ENCODE results near the gene OIT3. TPM values are rescaled to one million over a fixed set of nuclear protein-coding genes. Genes with fewer than 3 reads are reported as not detected.

The OIT3 gene
- polyA plus RNA-seq, 1 of the 3 experiments (the other 2 are of a cell fraction), result not detected

- Histone ChIP-seq H3F3A (replicated peaks; ENCODE audit: insufficient read depth) (no peaks in the 10 kb centered on the region), H4K20me1 (ENCODE audit: insufficient read depth) (no peaks in the 10 kb centered on the region), H2AFZ (ENCODE audit: low read depth) (no peak overlapping the region), H3K9me2 (no peaks in the 10 kb centered on the region), H3K9ac (no peak overlapping the region), H3K79me2 (ENCODE audit: insufficient read depth) (no peaks in the 10 kb centered on the region), H3K4me3 (ENCODE audit: low read depth in 2 of 2, low read length in 1 of 2) (no peak overlapping the region), H3K36me3 (replicated peaks in 1 of 2; ENCODE audit: control insufficient read depth in 1 of 2, insufficient read depth in 2 of 2, low read length in 1 of 2) (no peaks in the 10 kb centered on the region), H3K27ac (ENCODE audit: low read depth in 2 of 2, low read length in 1 of 2) (no peak overlapping the region), H3K27me3 (ENCODE audit: insufficient read depth) (no peaks in the 10 kb centered on the region; the same call in 1 of the 2 replicates), H3K4me1 (ENCODE audit: control insufficient read depth in 1 of 2, insufficient read depth in 2 of 2, low read depth in 1 of 2, low read length in 1 of 2) (peaks cover 0 to 13% of the 10 kb centered on the region in 2 experiments; a peak in 1 of 4 replicates), H3K4me2 (no peak overlapping the region), H3K9me3 (no peaks in the 10 kb centered on the region)
- CTCF ChIA-PET, result no interaction called here
- no peak for DNase-seq
- TF ChIP-seq TEAD4 (IDR thresholded peaks at IDR 0.05; ENCODE audit: borderline replicate concordance, insufficient read depth) (no peak), MEF2A (IDR thresholded peaks at IDR 0.05; ENCODE audit: borderline replicate concordance, low read depth) (no peak), SMC3 (IDR thresholded peaks at IDR 0.05; ENCODE audit: low read depth, low read length) (no peak), ELF1 (IDR thresholded peaks at IDR 0.05) (no peak), TAF1 (IDR thresholded peaks at IDR 0.05; ENCODE audit: borderline replicate concordance, low read depth, low read length) (no peak), TCF12 (IDR thresholded peaks at IDR 0.05) (no peak), FOXM1 (IDR thresholded peaks at IDR 0.05; ENCODE audit: low read depth) (no peak), YY1 (IDR thresholded peaks at IDR 0.05; ENCODE audit: low read depth) (no peak), RAD21 (IDR thresholded peaks at IDR 0.05; ENCODE audit: low read length) (no peak), USF2 (IDR thresholded peaks at IDR 0.05; ENCODE audit: borderline replicate concordance, low read depth, low read length) (no peak), POLR2AphosphoS5 (IDR thresholded peaks at IDR 0.05; ENCODE audit: low read depth, low read length) (no peak), FOSL2 (IDR thresholded peaks at IDR 0.05; ENCODE audit: borderline replicate concordance, low read depth) (no peak), GABPA (IDR thresholded peaks at IDR 0.05; ENCODE audit: low read depth) (no peak), CHD2 (IDR thresholded peaks at IDR 0.05; ENCODE audit: low read length, partially characterized antibody) (no peak), RFX5 (IDR thresholded peaks at IDR 0.05; ENCODE audit: low read length) (no peak)
- TF ChIP-seq, protein P1, sequence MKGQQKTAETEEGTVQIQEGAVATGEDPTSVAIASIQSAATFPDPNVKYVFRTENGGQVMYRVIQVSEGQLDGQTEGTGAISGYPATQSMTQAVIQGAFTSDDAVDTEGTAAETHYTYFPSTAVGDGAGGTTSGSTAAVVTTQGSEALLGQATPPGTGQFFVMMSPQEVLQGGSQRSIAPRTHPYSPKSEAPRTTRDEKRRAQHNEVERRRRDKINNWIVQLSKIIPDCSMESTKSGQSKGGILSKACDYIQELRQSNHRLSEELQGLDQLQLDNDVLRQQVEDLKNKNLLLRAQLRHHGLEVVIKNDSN (IDR thresholded peaks at IDR 0.05; ENCODE audit: borderline replicate concordance, low read depth), result no peak
- TF ChIP-seq, protein P2, sequence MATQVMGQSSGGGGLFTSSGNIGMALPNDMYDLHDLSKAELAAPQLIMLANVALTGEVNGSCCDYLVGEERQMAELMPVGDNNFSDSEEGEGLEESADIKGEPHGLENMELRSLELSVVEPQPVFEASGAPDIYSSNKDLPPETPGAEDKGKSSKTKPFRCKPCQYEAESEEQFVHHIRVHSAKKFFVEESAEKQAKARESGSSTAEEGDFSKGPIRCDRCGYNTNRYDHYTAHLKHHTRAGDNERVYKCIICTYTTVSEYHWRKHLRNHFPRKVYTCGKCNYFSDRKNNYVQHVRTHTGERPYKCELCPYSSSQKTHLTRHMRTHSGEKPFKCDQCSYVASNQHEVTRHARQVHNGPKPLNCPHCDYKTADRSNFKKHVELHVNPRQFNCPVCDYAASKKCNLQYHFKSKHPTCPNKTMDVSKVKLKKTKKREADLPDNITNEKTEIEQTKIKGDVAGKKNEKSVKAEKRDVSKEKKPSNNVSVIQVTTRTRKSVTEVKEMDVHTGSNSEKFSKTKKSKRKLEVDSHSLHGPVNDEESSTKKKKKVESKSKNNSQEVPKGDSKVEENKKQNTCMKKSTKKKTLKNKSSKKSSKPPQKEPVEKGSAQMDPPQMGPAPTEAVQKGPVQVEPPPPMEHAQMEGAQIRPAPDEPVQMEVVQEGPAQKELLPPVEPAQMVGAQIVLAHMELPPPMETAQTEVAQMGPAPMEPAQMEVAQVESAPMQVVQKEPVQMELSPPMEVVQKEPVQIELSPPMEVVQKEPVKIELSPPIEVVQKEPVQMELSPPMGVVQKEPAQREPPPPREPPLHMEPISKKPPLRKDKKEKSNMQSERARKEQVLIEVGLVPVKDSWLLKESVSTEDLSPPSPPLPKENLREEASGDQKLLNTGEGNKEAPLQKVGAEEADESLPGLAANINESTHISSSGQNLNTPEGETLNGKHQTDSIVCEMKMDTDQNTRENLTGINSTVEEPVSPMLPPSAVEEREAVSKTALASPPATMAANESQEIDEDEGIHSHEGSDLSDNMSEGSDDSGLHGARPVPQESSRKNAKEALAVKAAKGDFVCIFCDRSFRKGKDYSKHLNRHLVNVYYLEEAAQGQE (IDR thresholded peaks at IDR 0.05; ENCODE audit: low read depth, low read length), result no peak
- TF ChIP-seq, protein P3, sequence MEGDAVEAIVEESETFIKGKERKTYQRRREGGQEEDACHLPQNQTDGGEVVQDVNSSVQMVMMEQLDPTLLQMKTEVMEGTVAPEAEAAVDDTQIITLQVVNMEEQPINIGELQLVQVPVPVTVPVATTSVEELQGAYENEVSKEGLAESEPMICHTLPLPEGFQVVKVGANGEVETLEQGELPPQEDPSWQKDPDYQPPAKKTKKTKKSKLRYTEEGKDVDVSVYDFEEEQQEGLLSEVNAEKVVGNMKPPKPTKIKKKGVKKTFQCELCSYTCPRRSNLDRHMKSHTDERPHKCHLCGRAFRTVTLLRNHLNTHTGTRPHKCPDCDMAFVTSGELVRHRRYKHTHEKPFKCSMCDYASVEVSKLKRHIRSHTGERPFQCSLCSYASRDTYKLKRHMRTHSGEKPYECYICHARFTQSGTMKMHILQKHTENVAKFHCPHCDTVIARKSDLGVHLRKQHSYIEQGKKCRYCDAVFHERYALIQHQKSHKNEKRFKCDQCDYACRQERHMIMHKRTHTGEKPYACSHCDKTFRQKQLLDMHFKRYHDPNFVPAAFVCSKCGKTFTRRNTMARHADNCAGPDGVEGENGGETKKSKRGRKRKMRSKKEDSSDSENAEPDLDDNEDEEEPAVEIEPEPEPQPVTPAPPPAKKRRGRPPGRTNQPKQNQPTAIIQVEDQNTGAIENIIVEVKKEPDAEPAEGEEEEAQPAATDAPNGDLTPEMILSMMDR (IDR thresholded peaks at IDR 0.05), result no peak
- 55% methylated on average over 3 of the region's 3 CpGs for WGBS (ENCODE audit: low lambda C conversion rate)
- POLR2A ChIA-PET, result no interaction called here
Observed at GRCh38 chr10:72951760-72952159, 58.2 kb downstream of the OIT3 start.
